Effector memory CD8-positive, alpha-beta T cell (primary cell): ENCODE measurements around the gene ZSWIM3.
"Not testable (repeated sequence)": the region's sequence is repeated elsewhere in the genome, so short reads cannot be mapped to it uniquely, and the experiment has no call there.

Experiments
- ATAC-seq: fragments of 150-1000 bp; cut with Tn5 transposase; replicated peaks from 2 replicates; pipeline ENCODE4 v1.10.0; 2021; ENCODE audit warnings: mild to moderate bottlenecking, moderate library complexity
- DNase-seq, 3 experiments: peaks; one replicate each; pipeline ENCODE4 v3.0.0; 2021
- H3K27ac Mint-ChIP-seq, 2 donors: one replicate each; pipeline ENCODE4 v1.8.0; 2022; ENCODE audit warnings: mild to moderate bottlenecking in 2 of 2, mixed read lengths in 2 of 2, moderate library complexity in 2 of 2
- H3K27me3 Mint-ChIP-seq, 2 donors: one replicate each; pipeline ENCODE4 v1.8.0; 2022; ENCODE audit warnings: mixed read lengths in 2 of 2
- H3K36me3 Mint-ChIP-seq: one replicate; pipeline ENCODE4 v1.8.0; 2022; ENCODE audit warnings: mild to moderate bottlenecking, moderate library complexity, mixed read lengths; ENCODE audit not compliant: insufficient read depth
- H3K4me1 Mint-ChIP-seq, 2 donors: one replicate each; pipeline ENCODE4 v1.8.0; 2022; ENCODE audit warnings: low read depth in 2 of 2, mixed read lengths in 2 of 2
- H3K4me3 Mint-ChIP-seq, 2 donors: one replicate each; pipeline ENCODE4 v1.8.0; 2022; ENCODE audit warnings: mild to moderate bottlenecking in 2 of 2, mixed read lengths in 2 of 2, moderate library complexity in 2 of 2
- H3K9me3 Mint-ChIP-seq, 2 donors: one replicate each; pipeline ENCODE4 v1.8.0; 2022; ENCODE audit warnings: mixed read lengths in 2 of 2

The ZSWIM3 gene

GRCh38 chr20:45823949-45824835 is 33.2 kb upstream of the ZSWIM3 start:
- ATAC-seq (peak; percentile 87), DNase-seq (peak; percentile 14 to 38 (median 28))
- peak overlapping the region; percentile 81 to 84 for H3K4me3 Mint-ChIP-seq
- no peaks in the 10 kb centered on the region for H3K36me3 Mint-ChIP-seq
- H3K27me3 Mint-ChIP-seq: peaks cover 35 to 36% of the 10 kb centered on the region in 2 donors
- H3K27ac Mint-ChIP-seq: peak overlapping the region in 1 of 2 donors; percentile 88
- peaks cover 9 to 15% of the 10 kb centered on the region in 2 donors for H3K4me1 Mint-ChIP-seq
- no peaks in the 10 kb centered on the region for H3K9me3 Mint-ChIP-seq

DNA sequence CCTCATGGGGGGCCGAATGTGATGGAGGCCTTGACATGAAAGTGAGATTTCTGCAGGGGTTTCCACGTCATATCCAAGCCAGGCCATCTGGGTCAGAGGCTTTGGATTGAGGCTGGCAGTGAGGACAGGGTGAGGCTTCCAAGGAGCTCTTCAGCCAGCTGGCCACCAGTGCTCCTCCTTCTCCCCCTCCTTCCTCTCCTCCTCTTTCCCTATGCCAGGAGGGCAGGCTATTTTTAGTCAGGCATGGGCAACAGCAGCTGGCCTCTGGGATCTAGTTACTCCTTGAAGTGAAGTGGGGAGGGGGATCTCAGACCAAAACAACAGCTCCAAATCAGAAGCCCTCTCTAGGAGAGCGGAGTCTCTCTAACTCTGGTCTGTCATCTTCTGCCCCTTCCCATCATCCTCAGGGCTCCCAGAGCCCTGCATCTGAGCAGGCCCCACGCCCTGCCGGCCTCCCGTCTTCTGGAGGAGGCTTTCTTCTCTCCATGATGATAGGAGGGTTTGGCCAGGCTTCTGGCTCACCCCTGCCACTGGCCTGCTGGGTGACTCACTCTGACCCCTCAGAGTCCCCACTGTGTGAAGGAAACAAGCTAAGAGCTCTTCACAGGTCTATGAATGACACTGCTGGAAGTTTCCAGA is 30.9 kb upstream of the ZSWIM3 start:
- no peak overlapping the region for H3K4me3 Mint-ChIP-seq
- H3K9me3 Mint-ChIP-seq: no peaks in the 10 kb centered on the region
- H3K27ac Mint-ChIP-seq: no peak overlapping the region
- H3K36me3 Mint-ChIP-seq: no peaks in the 10 kb centered on the region
- ATAC-seq (no peak), DNase-seq (no peak)
- peaks cover 35 to 41% of the 10 kb centered on the region in 2 donors for H3K27me3 Mint-ChIP-seq
- peaks cover 9 to 15% of the 10 kb centered on the region in 2 donors for H3K4me1 Mint-ChIP-seq

GRCh38 chr20:45827030-45827652 is 30.3 kb upstream of the ZSWIM3 start, which contains the start of gene TNNC2:
TNNC2 (minus strand) TSS chr20:45827312; CDS start chr20:45827248, 64 bp downstream.
- Mint-ChIP-seq H3K4me1 (peaks cover 9 to 15% of the 10 kb centered on the region in 2 donors), H3K9me3 (no peaks in the 10 kb centered on the region), H3K27ac (peak within 1 kb of the TSS in 1 of 2 donors; percentile 23), H3K4me3 (no peak within 1 kb of the TSS), H3K27me3 (peaks cover 32 to 36% of the 10 kb centered on the region in 2 donors), H3K36me3 (no peaks in the 10 kb centered on the region)
- ATAC-seq (no peak), DNase-seq (no peak)

- Mint-ChIP-seq H3K9me3 (no peaks in the 10 kb centered on the region), H3K36me3 (no peaks in the 10 kb centered on the region), H3K4me3 (no peak overlapping the region), H3K27me3 (peaks cover 28 to 31% of the 10 kb centered on the region in 2 donors), H3K4me1 (peaks cover 9 to 15% of the 10 kb centered on the region in 2 donors), H3K27ac (no peak overlapping the region)
- DNase-seq (no peak), ATAC-seq (no peak)
Observed at GRCh38 chr20:45827712-45828111, 29.7 kb upstream of the ZSWIM3 start.

GRCh38 chr20:45828589-45828988 is 28.8 kb upstream of the ZSWIM3 start:
- no peak for DNase-seq

DNA sequence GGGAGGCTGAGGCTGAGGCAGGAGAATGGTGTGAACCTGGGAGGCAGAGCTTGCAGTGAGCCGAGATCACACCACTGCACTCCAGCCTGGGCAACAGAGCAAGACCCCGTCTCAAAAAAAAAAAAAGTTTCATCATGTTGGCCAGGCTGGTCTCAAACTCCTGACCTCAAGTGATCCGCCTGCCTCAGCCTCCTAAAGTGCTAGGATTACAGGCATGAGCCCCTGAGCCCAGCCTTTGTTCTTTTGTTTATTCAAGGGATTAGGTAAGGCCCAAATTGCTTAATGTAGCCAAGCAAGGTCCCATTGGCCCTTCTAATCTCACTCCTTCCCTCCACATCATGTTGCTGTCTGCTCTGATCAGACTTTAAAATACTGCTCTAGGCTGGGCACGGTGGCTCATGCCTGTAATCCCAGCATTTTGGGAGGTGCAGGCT is 27.7 kb upstream of the ZSWIM3 start:
- H3K9me3 Mint-ChIP-seq, ATAC-seq, H3K36me3 Mint-ChIP-seq, H3K27ac Mint-ChIP-seq, DNase-seq, H3K4me3 Mint-ChIP-seq: not testable (repeated sequence)
- H3K27me3 Mint-ChIP-seq: peaks cover 9 to 11% of the 10 kb centered on the region in 2 donors
- H3K4me1 Mint-ChIP-seq: peaks cover 9 to 11% of the 10 kb centered on the region in 2 donors

More at GRCh38 chr20:45828589-45828988, 28.8 kb upstream of the ZSWIM3 start:
- Mint-ChIP-seq H3K9me3 (no peaks in the 10 kb centered on the region), H3K4me3 (no peak overlapping the region), H3K27me3 (peaks cover 20 to 22% of the 10 kb centered on the region in 2 donors), H3K36me3 (no peaks in the 10 kb centered on the region), H3K4me1 (peaks cover 18% of the 10 kb centered on the region in 2 donors), H3K27ac (no peak overlapping the region)
- ATAC-seq: no peak

DNA sequence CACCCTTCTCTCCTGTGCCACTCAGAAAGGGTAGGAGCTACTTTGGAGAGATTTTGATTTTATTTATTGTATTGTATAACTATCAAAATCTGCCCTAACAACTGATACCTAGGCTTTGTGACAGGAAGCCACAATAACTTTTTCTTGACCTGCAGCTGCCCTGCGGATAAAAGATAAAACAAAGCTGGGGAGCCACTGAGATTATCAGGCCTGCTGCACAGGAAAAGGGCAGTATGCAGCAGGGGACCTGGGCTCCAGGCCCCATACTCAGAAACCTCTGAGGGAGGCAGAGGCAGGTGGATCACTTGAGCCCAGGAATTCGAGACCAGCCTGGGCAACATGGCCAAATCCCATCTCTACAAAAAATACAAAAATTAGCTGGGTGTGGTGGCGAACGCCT is 24.8 kb upstream of the ZSWIM3 start:
- no peaks in the 10 kb centered on the region for H3K36me3 Mint-ChIP-seq
- ATAC-seq (no peak), DNase-seq (no peak)
- no peaks in the 10 kb centered on the region for H3K9me3 Mint-ChIP-seq
- H3K27ac Mint-ChIP-seq: peak overlapping the region in 1 of 2 donors; percentile 87
- peak overlapping the region; percentile 75 to 82 for H3K4me3 Mint-ChIP-seq
- peaks cover 9 to 11% of the 10 kb centered on the region in 2 donors for H3K4me1 Mint-ChIP-seq
- H3K27me3 Mint-ChIP-seq: peaks cover 6% of the 10 kb centered on the region in 2 donors

- peaks cover 6% of the 10 kb centered on the region in 2 donors for H3K27me3 Mint-ChIP-seq
- peak; percentile 75 for ATAC-seq
- H3K27ac Mint-ChIP-seq: peak within 1 kb of the TSS in 1 of 2 donors; percentile 87
- DNase-seq: peak in 2 of 3 experiments; percentile 9 to 19
- no peaks in the 10 kb centered on the region for H3K36me3 Mint-ChIP-seq
- H3K4me3 Mint-ChIP-seq: peak within 1 kb of the TSS; percentile 75 to 82
- H3K9me3 Mint-ChIP-seq: no peaks in the 10 kb centered on the region
- peaks cover 9 to 11% of the 10 kb centered on the region in 2 donors for H3K4me1 Mint-ChIP-seq
Observed at GRCh38 chr20:45833030-45833882, 24.2 kb upstream of the ZSWIM3 start, which contains the start of gene SNX21. SNX21 (plus strand) TSS chr20:45833799; CDS start chr20:45833920, 121 bp downstream.

GRCh38 chr20:45833883-45834796 is 23.3 kb upstream of the ZSWIM3 start:
- peaks cover 6% of the 10 kb centered on the region in 2 donors for H3K27me3 Mint-ChIP-seq
- H3K4me1 Mint-ChIP-seq: peaks cover 9 to 11% of the 10 kb centered on the region in 2 donors
- ATAC-seq: peak; percentile 67
- no peaks in the 10 kb centered on the region for H3K36me3 Mint-ChIP-seq
- peak overlapping the region; percentile 75 to 82 for H3K4me3 Mint-ChIP-seq
- no peaks in the 10 kb centered on the region for H3K9me3 Mint-ChIP-seq
- DNase-seq: peak in 1 of 3 experiments; percentile 18
- no peak overlapping the region for H3K27ac Mint-ChIP-seq

- H3K4me3 Mint-ChIP-seq: peak overlapping the region; percentile 75 to 82
- H3K27ac Mint-ChIP-seq: no peak overlapping the region
- H3K36me3 Mint-ChIP-seq: no peaks in the 10 kb centered on the region
Observed at GRCh38 chr20:45834797-45835161, 22.6 kb upstream of the ZSWIM3 start.

DNA sequence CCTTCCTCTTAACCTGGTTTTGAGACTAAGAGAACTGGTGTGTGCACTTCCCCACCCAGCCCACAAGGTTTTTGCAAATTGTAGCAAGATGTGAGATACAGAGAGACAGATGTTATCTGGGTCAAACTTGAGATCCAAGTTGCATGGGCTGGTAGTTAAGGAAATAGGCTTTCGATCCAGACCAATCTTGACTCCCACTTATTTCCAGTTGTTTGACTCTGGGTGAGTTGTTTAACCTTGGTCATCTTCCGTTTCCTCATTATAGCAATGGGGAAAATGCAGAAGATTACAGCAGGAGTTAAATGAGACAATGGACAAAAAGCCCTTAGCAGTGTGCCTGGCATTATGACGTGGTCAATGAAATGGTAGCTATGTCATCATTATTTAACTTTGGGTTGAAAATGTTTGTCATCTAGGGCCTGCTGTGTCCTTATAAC is 22.1 kb upstream of the ZSWIM3 start:
- Mint-ChIP-seq H3K9me3 (no peaks in the 10 kb centered on the region), H3K4me3 (peak overlapping the region in 1 of 2 donors; percentile 75), H3K4me1 (peaks cover 9 to 11% of the 10 kb centered on the region in 2 donors), H3K36me3 (no peaks in the 10 kb centered on the region), H3K27me3 (peaks cover 3 to 5% of the 10 kb centered on the region in 2 donors), H3K27ac (peak overlapping the region in 1 of 2 donors; percentile 16)
- no peak for ATAC-seq
- no peak for DNase-seq

More at GRCh38 chr20:45834797-45835161, 22.6 kb upstream of the ZSWIM3 start:
- ATAC-seq: no peak
- Mint-ChIP-seq H3K27me3 (peaks cover 6% of the 10 kb centered on the region in 2 donors), H3K4me1 (peaks cover 9 to 11% of the 10 kb centered on the region in 2 donors), H3K9me3 (no peaks in the 10 kb centered on the region)
- no peak for DNase-seq
